WI38 (cell line): Measurements from ENCODE around the gene DLST.

Experiments used
- H3K4me3 ChIP-seq: 2 replicates; pipeline ENCODE4 v1.5.1; 2011; ENCODE audit warnings: low read depth, mild to moderate bottlenecking, control low read depth, low read length
- CTCF ChIP-seq: IDR thresholded peaks from 2 replicates; pipeline ENCODE4 v1.5.1; 2012; ENCODE audit warnings: low read depth, mild to moderate bottlenecking, control low read depth, low read length

Gene DLST

GRCh38 chr14:74911704-74912103 lies 30.0 kb downstream of the DLST start:
- H3K4me3 ChIP-seq, result no peak overlapping the region
- no peak for TF ChIP-seq CTCF

DNA sequence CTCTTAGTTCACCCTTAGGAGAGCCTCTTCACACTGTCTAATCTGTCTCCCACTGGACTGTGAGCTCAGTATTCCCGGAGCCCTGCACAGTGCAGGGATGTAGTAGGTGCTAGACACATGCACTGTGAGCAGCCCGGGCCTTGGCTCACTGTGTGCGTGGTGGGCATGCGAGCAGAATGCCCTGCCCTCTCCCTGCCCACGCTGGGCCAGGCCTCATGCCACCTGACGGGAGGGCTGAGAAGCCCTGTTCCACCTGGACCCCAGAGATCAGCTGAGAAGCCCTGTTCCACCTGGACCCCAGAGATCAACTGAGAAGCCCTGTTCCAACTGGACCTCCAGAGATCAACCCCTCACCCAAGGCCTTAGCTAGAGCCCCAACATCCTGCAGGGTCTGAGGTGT lies 30.4 kb downstream of the DLST start:
- H3K4me3 ChIP-seq, result no peak overlapping the region
- TF ChIP-seq CTCF, result no peak

- no peak overlapping the region for H3K4me3 ChIP-seq
- TF ChIP-seq CTCF, result no peak
Observed at GRCh38 chr14:74912801-74913200, 31.1 kb downstream of the DLST start.

DNA sequence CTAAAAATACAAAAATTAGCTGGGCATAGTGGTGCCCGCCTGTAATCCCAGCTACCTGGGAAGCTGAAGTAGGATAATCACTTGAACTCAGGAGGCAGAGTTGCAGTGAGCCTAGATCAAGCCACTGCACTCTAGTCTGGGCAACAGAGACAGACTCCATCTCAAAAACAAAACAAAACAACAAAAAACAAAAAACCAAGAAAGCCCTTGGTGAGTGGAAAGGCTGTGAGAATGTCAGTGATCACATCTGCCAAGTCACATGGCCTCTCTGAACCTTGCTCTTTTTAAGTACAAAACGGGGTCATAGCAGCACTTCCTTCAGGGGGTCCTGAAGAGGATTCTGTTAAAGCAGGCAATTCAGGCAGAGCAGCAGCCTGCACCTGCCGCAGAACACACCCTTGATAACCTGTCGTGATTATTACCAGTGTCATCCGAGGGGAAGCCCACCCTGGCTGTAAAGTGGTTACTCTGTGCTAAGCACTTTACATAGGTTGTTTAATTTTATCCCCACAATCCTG lies 31.7 kb downstream of the DLST start:
- no peak overlapping the region for H3K4me3 ChIP-seq
- TF ChIP-seq CTCF, result no peak

DNA sequence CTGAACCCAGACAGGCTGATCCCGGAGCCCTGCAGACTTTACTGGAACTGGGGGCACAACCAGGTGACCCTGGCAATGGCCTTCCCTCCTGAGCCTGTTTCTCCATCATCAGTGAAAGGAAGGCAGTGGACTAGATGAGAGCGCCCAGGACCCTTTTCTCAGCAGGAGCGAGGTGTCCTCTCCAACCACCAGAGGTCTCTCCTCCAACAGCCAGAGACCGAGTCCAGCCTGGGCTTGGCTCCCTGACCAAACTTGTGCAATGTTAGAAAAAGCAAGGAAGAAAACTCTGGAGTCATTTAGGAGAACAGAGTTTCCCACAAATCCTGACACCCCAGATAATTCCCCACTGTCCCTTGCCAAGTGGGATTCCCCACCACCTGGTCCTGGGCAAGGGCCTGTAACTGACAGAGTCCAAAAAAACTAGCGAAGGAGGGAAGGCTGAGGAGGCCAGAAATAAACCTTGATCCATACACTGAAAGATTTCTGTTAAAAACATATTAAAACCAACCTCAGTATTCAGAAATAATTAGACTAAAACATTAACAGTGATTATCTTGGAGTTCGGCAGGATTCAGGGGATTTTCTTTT lies 32.4 kb downstream of the DLST start:
- no peak overlapping the region for H3K4me3 ChIP-seq
- TF ChIP-seq CTCF, result peak; percentile 75

GRCh38 chr14:74915426-74915825 lies 33.7 kb downstream of the DLST start:
- no peak for TF ChIP-seq CTCF
- no peak overlapping the region for H3K4me3 ChIP-seq

DNA sequence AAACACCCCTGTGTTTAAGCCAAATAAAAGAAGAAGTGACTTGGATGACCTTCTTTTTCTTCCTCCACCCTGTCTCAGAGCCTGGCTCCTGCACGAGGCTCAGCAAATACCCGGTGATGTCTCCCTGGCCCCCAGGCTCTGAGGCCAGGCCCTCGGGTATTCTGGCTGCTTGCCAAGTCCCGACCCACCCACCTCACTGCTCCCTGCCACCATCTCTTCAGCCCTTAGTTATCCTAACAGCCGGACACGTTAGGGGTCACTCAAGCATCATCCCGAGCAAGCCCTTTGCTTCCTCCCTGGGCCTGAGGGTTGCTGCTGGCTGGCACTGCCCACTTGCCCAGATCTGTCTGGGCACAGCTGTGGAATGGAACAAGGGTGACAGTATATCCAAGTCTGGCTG lies 34.1 kb downstream of the DLST start:
- no peak for TF ChIP-seq CTCF

More for the DNA sequence above, 34.1 kb downstream of the DLST start:
- no peak overlapping the region for H3K4me3 ChIP-seq
